Activated CD4-positive, alpha-beta memory T cell treated with anti-CD3 and anti-CD28 coated beads for 36 hours (primary cell): ENCODE data around the gene ADARB2. TPM values are rescaled to one million over a fixed set of nuclear protein-coding genes. Genes with fewer than 3 reads are reported as not detected.
"Not testable (repeated sequence)": the region's sequence is repeated elsewhere in the genome, so short reads cannot be mapped to it uniquely, and the experiment has no call there.

Experiments used
- CTCF ChIA-PET: fragments of 350-600 bp; sonication (Branson Sonifier 250); formaldehyde crosslinking; loops from one replicate; lab custom pipeline; 2021; ENCODE audit warnings: antibody characterized with exemption, inconsistent platforms; lab: Charles Lee
- POLR2A ChIA-PET: fragments of 350-600 bp; sonication (Branson Sonifier 250); formaldehyde crosslinking; loops from one replicate; lab custom pipeline; 2021; ENCODE audit warnings: antibody characterized with exemption; lab: Charles Lee
- DNase-seq: peaks from one replicate; pipeline ENCODE4 v3.0.0-alpha.2; 2020
- H3K27ac Mint-ChIP-seq: one replicate; pipeline ENCODE4 v1.8.0; 2021; ENCODE audit warnings: mixed read lengths
- H3K27me3 Mint-ChIP-seq: one replicate; pipeline ENCODE4 v1.8.0; 2021; ENCODE audit warnings: mixed read lengths
- H3K36me3 Mint-ChIP-seq: one replicate; pipeline ENCODE4 v1.8.0; 2021; ENCODE audit warnings: mixed read lengths
- H3K4me1 Mint-ChIP-seq: one replicate; pipeline ENCODE4 v1.8.0; 2021; ENCODE audit warnings: low read depth, mixed read lengths
- H3K4me3 Mint-ChIP-seq: one replicate; pipeline ENCODE4 v1.8.0; 2021; ENCODE audit warnings: mild to moderate bottlenecking, mixed read lengths
- H3K9me3 Mint-ChIP-seq: one replicate; pipeline ENCODE4 v1.8.0; 2021; ENCODE audit warnings: mixed read lengths
- intact Hi-C: fragments of 100-400 bp; cut with micrococcal nuclease; formaldehyde crosslinking; loops from one replicate; pipeline ENCODE4 v1.15.1; 2023
- total RNA-seq, 2 experiments: library from RNA; stranded (reverse); gene quantifications; one replicate each; pipeline ENCODE4 v1.2.3, GENCODE V29; 2021

Gene ADARB2
- total RNA-seq, 2 experiments from 2014 or later: 2.2 TPM

- peaks cover 6% of the 10 kb centered on the region for H3K27me3 Mint-ChIP-seq
- no peaks in the 10 kb centered on the region for H3K36me3 Mint-ChIP-seq
- no peaks in the 10 kb centered on the region for H3K4me1 Mint-ChIP-seq
- ChIA-PET POLR2A (no interaction called here), CTCF (no interaction called here)
- no peak overlapping the region for H3K27ac Mint-ChIP-seq
- DNase-seq: no peak
- no peaks in the 10 kb centered on the region for H3K9me3 Mint-ChIP-seq
- no peak overlapping the region for H3K4me3 Mint-ChIP-seq
- intact Hi-C loops: no loop called here
Measured at GRCh38 chr10:1166828-1167275, 570.5 kb downstream of the ADARB2 start.

- H3K27ac Mint-ChIP-seq: no peak overlapping the region
- H3K27me3 Mint-ChIP-seq: peaks cover 6% of the 10 kb centered on the region
- intact Hi-C loops: no loop called here
- no peaks in the 10 kb centered on the region for H3K9me3 Mint-ChIP-seq
- ChIA-PET POLR2A (no interaction called here), CTCF (no interaction called here)
- no peak overlapping the region for H3K4me3 Mint-ChIP-seq
- H3K36me3 Mint-ChIP-seq: no peaks in the 10 kb centered on the region
- no peaks in the 10 kb centered on the region for H3K4me1 Mint-ChIP-seq
- DNase-seq: no peak
Measured at GRCh38 chr10:1166101-1166827, 571.1 kb downstream of the ADARB2 start.

- intact Hi-C loops: no loop called here
Measured at GRCh38 chr10:1163831-1164230, 573.5 kb downstream of the ADARB2 start.

GRCh38 chr10:1163204-1163660, 574.1 kb downstream of the ADARB2 start:
- no peak overlapping the region for H3K27ac Mint-ChIP-seq
- H3K27me3 Mint-ChIP-seq: peaks cover 6% of the 10 kb centered on the region
- H3K36me3 Mint-ChIP-seq: no peaks in the 10 kb centered on the region
- DNase-seq: no peak
- ChIA-PET POLR2A (no interaction called here), CTCF (no interaction called here)
- intact Hi-C loops: no loop called here
- H3K4me3 Mint-ChIP-seq: no peak overlapping the region
- no peaks in the 10 kb centered on the region for H3K4me1 Mint-ChIP-seq
- no peaks in the 10 kb centered on the region for H3K9me3 Mint-ChIP-seq

More at GRCh38 chr10:1163831-1164230, 573.5 kb downstream of the ADARB2 start:
- H3K4me1 Mint-ChIP-seq: no peaks in the 10 kb centered on the region
- DNase-seq: no peak
- no peak overlapping the region for H3K27ac Mint-ChIP-seq
- H3K27me3 Mint-ChIP-seq: peaks cover 6% of the 10 kb centered on the region
- H3K4me3 Mint-ChIP-seq: no peak overlapping the region
- no peaks in the 10 kb centered on the region for H3K36me3 Mint-ChIP-seq
- H3K9me3 Mint-ChIP-seq: no peaks in the 10 kb centered on the region
- POLR2A ChIA-PET: no interaction called here
- CTCF ChIA-PET: no interaction called here

- Mint-ChIP-seq H3K4me1 (no peaks in the 10 kb centered on the region), H3K36me3 (no peaks in the 10 kb centered on the region), H3K4me3 (no peak overlapping the region), H3K27ac (no peak overlapping the region), H3K9me3 (no peaks in the 10 kb centered on the region), H3K27me3 (peaks cover 6% of the 10 kb centered on the region)
- CTCF ChIA-PET: no interaction called here
- POLR2A ChIA-PET: no interaction called here
- intact Hi-C loops: no loop called here
- DNase-seq: no peak
Measured at GRCh38 chr10:1162481-1163203, 574.7 kb downstream of the ADARB2 start.

- POLR2A ChIA-PET, DNase-seq, CTCF ChIA-PET, H3K9me3 Mint-ChIP-seq, H3K36me3 Mint-ChIP-seq, H3K27me3 Mint-ChIP-seq, H3K4me3 Mint-ChIP-seq, H3K4me1 Mint-ChIP-seq, intact Hi-C loops, H3K27ac Mint-ChIP-seq: not testable (repeated sequence)
Measured at GRCh38 chr10:1161315-1161673, 576.0 kb downstream of the ADARB2 start.

GRCh38 chr10:1160561-1161314, 576.6 kb downstream of the ADARB2 start:
- DNase-seq: no peak
- Mint-ChIP-seq H3K9me3 (no peaks in the 10 kb centered on the region), H3K27ac (no peak overlapping the region), H3K4me1 (no peaks in the 10 kb centered on the region), H3K4me3 (no peak overlapping the region), H3K36me3 (no peaks in the 10 kb centered on the region), H3K27me3 (peaks cover 4% of the 10 kb centered on the region)
- intact Hi-C loops: no loop called here
- CTCF ChIA-PET: interaction anchor here (0.6 kb wide), 1 partner anchor 1572 kb away, joined by 5 read pairs; no protein-coding TSS in a partner anchor
- POLR2A ChIA-PET: no interaction called here

- Mint-ChIP-seq H3K9me3 (no peaks in the 10 kb centered on the region), H3K27me3 (peaks cover 2% of the 10 kb centered on the region), H3K4me3 (no peak overlapping the region), H3K27ac (no peak overlapping the region), H3K4me1 (no peaks in the 10 kb centered on the region), H3K36me3 (no peaks in the 10 kb centered on the region)
- CTCF ChIA-PET: interaction anchor here (0.6 kb wide), 1 partner anchor 1573 kb away, joined by 5 read pairs; no protein-coding TSS in a partner anchor
- no peak for DNase-seq
- intact Hi-C loops: no loop called here
- POLR2A ChIA-PET: no interaction called here
Measured at GRCh38 chr10:1159131-1160061, 577.9 kb downstream of the ADARB2 start.

GRCh38 chr10:1158536-1158935, 578.8 kb downstream of the ADARB2 start:
- intact Hi-C loops, H3K4me1 Mint-ChIP-seq, CTCF ChIA-PET, H3K27ac Mint-ChIP-seq, H3K9me3 Mint-ChIP-seq, POLR2A ChIA-PET, H3K27me3 Mint-ChIP-seq, H3K4me3 Mint-ChIP-seq, DNase-seq, H3K36me3 Mint-ChIP-seq: not testable (repeated sequence)

GRCh38 chr10:1158066-1158465, 579.3 kb downstream of the ADARB2 start:
- Mint-ChIP-seq H3K4me3 (no peak overlapping the region), H3K27ac (no peak overlapping the region), H3K9me3 (no peaks in the 10 kb centered on the region), H3K27me3 (peaks cover 2% of the 10 kb centered on the region), H3K4me1 (no peaks in the 10 kb centered on the region), H3K36me3 (no peaks in the 10 kb centered on the region)
- POLR2A ChIA-PET: no interaction called here
- no peak for DNase-seq
- intact Hi-C loops: no loop called here
- CTCF ChIA-PET: no interaction called here

GRCh38 chr10:1157615-1157933, 579.8 kb downstream of the ADARB2 start:
- CTCF ChIA-PET: no interaction called here
- H3K36me3 Mint-ChIP-seq: no peaks in the 10 kb centered on the region
- no peaks in the 10 kb centered on the region for H3K9me3 Mint-ChIP-seq

More at GRCh38 chr10:1157615-1157933, 579.8 kb downstream of the ADARB2 start:
- Mint-ChIP-seq H3K4me1 (no peaks in the 10 kb centered on the region), H3K4me3 (no peak overlapping the region), H3K27me3 (peaks cover 2% of the 10 kb centered on the region), H3K27ac (no peak overlapping the region)
- POLR2A ChIA-PET: no interaction called here
- intact Hi-C loops: no loop called here
- no peak for DNase-seq
